Epithelial cell of proximal tubule (primary cell): ENCODE results near the gene SLU7. TPM values are rescaled to one million over a fixed set of nuclear protein-coding genes. Genes with fewer than 3 reads are reported as not detected.

Experiments
- DNase-seq: peaks from one replicate; pipeline ENCODE4 v3.0.0-alpha.2; 2011; ENCODE audit warnings: low read depth
- H3K4me3 ChIP-seq: 2 replicates; pipeline ENCODE4 v1.5.1; 2011; ENCODE audit warnings: low read depth, mild to moderate bottlenecking, low read length
- total RNA-seq: library from RNA; depleted of rRNA; stranded (reverse); fragments of >200 nt; gene quantifications from 2 replicates; pipeline ENCODE4 v1.2.3, GENCODE V29; 2015
- TF ChIP-seq, protein P1 (sequence below): conservative IDR thresholded peaks from 2 replicates; pipeline ENCODE4 v1.5.1; 2012; ENCODE audit warnings: low read depth, mild to moderate bottlenecking, low read length

SLU7 gene
- total RNA-seq, 1 donor from 2014 or later = 59.0 TPM

DNA sequence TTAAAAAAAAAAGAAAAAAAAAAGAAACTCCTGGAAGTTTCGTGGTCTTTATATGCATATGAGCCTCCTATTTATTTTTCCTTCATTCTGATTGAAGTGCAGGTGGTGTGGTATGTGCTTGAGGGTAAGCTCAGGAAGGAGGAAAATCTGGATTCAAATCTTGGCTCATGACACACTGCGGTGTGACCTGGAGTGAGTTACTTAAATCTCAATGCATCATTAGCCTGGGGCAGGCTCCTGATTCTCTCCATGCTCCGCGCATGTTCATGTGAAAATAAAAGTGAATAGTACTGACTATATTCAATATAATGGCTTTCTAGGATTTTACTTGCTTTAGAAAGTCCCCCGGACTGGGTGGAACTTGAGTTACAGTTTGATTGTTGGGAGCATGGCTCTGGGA is 38.4 kb upstream of the SLU7 start:
- no peak for DNase-seq
- TF ChIP-seq, protein P1, sequence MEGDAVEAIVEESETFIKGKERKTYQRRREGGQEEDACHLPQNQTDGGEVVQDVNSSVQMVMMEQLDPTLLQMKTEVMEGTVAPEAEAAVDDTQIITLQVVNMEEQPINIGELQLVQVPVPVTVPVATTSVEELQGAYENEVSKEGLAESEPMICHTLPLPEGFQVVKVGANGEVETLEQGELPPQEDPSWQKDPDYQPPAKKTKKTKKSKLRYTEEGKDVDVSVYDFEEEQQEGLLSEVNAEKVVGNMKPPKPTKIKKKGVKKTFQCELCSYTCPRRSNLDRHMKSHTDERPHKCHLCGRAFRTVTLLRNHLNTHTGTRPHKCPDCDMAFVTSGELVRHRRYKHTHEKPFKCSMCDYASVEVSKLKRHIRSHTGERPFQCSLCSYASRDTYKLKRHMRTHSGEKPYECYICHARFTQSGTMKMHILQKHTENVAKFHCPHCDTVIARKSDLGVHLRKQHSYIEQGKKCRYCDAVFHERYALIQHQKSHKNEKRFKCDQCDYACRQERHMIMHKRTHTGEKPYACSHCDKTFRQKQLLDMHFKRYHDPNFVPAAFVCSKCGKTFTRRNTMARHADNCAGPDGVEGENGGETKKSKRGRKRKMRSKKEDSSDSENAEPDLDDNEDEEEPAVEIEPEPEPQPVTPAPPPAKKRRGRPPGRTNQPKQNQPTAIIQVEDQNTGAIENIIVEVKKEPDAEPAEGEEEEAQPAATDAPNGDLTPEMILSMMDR = no peak
- no peak overlapping the region for H3K4me3 ChIP-seq

- TF ChIP-seq, protein P1 = no peak
- H3K4me3 ChIP-seq = no peak overlapping the region
- DNase-seq = no peak
Measured at GRCh38 chr5:160456480-160457177, 37.7 kb upstream of the SLU7 start.

DNA sequence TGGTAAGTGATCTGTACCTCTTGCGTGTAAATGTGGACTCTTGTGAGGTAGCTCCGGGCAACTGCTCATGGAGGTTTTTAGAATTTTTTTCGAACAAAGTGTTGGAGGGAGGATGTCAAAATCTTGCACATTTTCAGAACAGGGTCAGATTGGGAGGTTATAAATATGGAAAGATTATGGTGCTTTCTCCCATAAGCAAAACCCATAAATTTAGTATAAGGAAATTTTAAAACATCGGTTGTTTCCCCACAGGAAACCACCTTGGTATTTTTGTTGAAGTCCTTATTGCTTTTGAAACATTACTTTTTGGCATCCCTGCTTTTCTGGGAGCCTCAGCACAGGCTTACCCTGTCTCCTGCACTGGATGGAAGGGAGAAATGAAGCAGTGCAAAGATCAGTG is 36.7 kb upstream of the SLU7 start:
- DNase-seq = no peak
- TF ChIP-seq, protein P1 = no peak
- no peak overlapping the region for H3K4me3 ChIP-seq

GRCh38 chr5:160453751-160454150 is 34.9 kb upstream of the SLU7 start:
- no peak overlapping the region for H3K4me3 ChIP-seq
- TF ChIP-seq, protein P1 = no peak
- DNase-seq = no peak

DNA sequence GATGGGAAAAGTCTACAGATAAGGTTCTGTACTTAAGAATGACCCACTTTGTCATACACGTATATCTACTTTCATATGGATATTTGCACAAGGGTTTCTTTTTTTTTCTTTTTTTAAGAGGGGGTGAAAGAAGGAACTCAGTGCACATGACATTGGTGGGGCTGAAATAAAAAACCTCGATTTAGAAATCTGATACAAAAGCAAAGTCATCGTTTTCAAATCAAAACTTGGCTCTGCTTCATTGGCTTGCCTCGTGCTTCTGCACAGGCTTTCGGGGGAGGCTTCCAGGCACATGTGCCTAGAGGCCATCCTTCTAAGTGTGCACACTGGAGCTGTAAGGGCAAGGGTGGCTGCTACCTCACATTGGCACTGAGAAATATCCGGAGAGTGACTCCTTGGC is 33.9 kb upstream of the SLU7 start:
- no peak overlapping the region for H3K4me3 ChIP-seq
- TF ChIP-seq, protein P1 = no peak
- no peak for DNase-seq

GRCh38 chr5:160452036-160452435 is 33.2 kb upstream of the SLU7 start:
- no peak overlapping the region for H3K4me3 ChIP-seq
- DNase-seq = no peak
- TF ChIP-seq, protein P1 = no peak

- no peak for DNase-seq
- TF ChIP-seq, protein P1 = no peak
- no peak overlapping the region for H3K4me3 ChIP-seq
Measured at GRCh38 chr5:160451281-160451680, 32.4 kb upstream of the SLU7 start.
